GM19099 (cell line): ENCODE data around the gene EIF4E1B.

Source experiments
- POLR2A ChIP-seq: IDR thresholded peaks from 3 replicates; pipeline ENCODE4 v1.6.1; 2011; ENCODE audit warnings: low read depth; ENCODE audit not compliant: insufficient read length; ENCODE audit errors: extremely low read depth

EIF4E1B gene

DNA sequence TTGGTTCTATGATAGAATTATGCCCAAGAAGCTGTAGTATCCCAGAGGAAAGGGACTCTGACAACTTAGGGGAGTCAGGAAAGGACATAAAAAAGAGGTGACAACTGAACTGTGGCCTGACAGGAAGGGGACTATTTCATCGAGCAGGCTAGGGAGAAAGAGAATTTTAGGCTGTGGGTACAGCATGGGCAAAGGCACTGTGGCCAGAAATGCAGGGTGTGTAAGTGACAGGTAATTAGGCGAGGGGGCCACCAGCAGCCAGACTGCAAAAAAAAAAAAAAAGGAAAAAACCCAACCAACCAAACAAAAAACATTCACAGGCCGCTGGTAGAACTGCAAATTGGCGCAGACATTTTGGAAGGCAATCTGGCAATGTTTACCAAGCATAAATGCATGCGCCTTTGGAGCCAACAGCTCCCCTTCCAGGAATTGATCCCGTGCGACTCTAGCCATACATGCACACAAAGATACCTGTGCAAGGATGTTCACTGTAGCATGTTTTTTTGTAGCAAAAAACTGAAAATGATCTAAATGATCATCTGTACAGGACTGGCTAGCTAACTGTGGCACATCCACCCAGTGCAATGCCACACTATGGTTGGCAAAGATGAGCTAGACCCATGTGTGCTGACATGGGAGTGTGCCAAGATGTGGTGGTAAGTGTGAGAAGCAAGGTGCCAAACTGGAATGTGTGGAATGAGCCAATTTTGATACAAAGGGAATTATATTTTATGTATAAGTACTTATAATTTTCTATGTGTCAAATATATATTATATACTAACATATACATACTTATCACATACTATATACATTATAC is 1.1 kb downstream of the EIF4E1B start:
- TF ChIP-seq POLR2A: no peak

DNA sequence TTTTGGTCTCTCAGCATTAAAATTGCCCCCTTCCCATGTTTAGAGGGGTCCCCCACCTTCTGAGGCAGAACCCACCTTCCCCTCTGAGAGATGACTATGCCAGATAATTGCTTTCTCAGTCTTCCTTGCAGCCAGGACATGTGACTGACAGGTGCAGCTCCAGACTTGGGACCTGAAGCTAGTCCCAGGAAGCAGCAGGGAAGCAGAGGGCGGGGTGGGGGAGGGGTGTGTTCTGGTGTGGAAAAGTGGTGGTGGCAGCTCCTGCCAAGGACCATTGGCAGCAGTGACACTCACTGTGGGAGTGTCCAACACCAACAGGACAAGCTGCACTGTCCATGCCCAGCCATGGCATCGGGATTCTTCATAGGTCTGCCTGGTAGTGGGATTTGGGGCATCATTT is 2.3 kb downstream of the EIF4E1B start:
- TF ChIP-seq POLR2A: no peak

DNA sequence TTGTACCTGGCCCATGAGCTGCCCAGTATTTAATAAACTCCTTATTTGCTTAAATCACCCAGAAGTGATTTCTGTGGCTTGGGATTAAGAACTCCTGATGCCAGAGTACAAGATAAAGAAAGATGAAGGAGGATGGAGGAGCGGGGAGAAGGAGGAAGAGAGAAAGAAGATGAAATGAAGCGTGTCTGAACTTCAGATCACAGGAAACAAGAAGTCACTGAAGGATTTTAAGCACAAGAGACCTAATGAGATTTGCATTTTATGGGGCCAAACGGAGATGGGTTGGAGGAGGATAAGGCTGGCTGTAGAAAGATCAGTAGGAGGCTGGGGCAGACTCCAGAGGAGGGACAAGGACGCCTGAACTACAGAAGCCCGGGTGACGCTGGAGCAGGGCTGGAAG is 3.1 kb downstream of the EIF4E1B start:
- no peak for TF ChIP-seq POLR2A

DNA sequence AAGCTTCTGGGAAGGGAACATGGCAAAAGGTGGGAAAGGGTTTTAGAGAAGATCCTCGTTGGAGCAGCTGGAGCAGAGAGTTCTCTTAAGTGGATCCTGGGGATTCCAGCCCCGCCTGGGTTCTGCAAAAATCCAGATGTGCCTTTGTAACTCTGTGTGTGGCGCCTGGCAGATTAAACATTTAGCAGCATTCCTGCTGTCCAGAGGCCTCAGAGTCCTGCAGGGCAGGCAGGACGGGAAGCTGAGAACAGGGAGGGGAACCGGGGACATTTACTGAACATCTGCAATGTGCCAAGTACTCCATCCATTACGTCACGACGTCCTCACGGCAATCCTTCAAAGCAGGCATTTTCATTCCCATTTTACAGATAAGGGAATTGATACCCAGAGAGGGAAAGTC is 6.0 kb downstream of the EIF4E1B start:
- TF ChIP-seq POLR2A: no peak

DNA sequence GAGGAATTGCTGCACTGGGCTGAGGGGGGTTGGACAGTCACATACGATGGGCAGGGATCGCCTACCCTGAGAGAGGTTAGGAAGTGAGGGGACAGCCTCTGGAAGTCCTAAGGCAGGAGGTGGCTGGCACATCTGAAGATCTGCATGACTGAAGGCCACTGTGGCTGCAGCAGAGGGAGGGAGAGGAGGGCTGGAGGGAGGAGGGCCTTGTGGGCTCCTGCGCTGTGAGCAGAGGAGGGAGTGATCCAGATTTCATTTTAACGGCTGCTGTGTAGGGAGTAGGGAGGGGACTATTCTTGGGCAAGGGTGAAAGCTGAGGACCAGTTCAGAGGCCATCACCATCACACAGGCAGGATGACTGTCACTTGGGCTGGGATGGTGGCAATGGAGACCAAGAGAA is 7.1 kb downstream of the EIF4E1B start:
- no peak for TF ChIP-seq POLR2A

DNA sequence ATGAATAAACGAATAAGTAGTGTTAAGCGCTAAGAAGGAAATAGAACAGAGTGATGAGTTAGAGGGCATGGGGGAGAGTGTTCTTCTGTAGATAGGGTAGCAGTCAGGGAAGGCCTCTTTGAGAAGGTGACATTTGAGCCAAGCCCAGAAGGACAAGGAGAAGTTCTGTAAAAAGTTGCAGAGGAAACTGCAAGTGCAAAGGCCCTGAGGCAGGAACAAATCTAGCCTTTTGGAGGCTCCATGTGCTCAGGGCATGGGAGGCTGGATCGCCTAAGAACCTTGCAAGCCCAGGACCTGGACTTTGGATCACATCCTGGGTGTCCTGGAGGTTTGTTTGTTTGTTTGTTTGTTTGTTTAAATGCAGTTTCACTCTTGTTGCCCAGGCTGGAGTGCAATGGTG is 8.0 kb downstream of the EIF4E1B start:
- no peak for TF ChIP-seq POLR2A

DNA sequence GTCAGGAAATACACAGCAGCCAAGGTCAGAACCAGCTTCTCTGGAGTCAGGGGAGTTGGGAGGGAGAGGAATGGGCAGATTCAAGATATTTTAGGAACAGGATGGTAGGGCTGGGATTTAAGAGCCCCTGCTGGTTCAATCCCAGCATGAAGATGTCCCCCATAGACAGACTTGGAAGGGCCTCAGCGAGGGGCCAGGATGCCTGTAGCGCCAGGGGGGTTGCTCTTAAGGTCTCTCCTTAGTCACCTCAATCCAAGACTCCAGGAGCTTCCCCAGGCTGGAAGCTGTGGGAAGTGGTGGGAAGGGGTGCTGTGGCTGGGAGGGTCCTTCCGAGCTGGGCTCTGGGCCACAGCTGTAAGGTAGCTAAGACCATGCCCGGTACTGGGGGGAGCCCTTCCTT is 8.7 kb downstream of the EIF4E1B start:
- TF ChIP-seq POLR2A: no peak

DNA sequence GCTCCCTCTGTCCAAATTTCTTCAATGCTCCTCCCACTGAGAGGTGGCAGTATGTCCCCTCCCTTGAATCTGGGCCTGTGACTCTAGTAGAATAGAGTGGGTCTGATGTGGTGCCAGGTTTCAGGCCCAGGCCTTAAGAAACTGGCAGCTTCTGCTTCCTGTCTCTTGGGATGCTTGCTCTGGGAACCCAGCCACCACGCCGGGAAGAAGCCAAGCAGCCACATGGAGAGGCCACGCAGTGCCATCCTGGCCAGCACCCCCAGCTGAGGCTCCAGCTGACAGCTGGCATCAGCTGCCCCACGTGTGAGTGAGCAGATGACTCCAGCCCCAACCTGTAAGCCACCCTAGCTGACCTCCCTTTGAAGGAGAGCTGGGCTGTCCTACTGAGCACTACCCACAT is 9.5 kb downstream of the EIF4E1B start:
- no peak for TF ChIP-seq POLR2A

DNA sequence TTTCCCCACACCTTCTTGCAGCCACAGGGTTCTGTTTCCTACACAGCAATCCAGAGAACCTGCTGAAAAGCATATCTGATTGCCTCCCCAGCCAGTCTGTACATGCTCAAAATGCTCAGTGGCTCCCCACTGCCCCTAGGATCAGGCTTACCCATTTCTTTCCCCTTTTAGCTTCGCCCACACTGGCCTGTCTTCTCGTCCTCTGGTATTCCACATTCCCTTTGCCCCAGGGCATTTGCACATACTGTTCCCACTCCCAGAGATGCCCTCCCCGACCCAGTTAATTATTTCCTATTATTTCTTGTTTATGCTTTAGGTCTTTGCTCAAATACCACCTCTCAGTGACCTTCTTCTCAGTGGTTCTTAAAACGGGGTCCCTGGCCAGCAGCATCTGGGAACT is 10.1 kb downstream of the EIF4E1B start:
- no peak for TF ChIP-seq POLR2A

DNA sequence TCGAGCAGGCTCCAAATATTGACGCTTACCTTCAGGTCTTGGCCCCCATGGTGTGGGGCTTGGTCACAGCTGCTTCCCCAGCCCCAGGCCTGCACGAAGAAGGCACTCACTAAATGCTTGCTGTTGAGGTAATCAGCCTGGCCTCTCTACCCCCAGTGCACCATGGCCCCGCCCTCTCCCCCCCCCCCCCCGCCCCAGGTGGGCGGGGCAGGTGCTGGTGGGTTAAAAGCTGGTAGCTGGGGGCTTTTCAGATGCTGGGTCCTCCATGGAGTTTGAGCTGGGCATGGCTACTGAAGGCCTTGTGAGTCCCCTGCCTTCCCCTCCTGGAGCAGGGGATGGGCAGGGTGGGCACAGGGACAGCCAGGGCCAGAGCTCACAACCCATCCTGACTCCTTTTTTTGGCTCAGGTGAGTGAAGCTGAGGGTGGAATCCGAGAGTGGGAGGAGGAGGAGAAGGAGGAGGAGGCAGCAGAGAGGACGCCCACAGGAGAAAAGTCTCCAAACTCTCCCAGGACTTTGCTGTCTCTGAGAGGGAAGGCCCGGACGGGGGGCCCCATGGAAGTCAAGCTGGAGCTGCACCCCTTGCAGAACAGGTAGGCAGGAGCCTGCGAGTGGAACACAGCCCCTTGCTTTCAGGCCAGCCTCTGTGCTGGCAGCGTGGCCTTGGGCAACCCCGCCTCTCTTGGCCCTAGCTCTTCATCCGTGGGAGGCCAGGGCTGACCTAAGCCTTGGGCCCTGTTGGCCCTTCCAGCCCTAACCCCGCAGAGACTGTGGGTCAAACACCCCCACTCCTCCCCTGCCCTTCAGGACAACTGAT is 12.4 kb downstream of the EIF4E1B start:
- TF ChIP-seq POLR2A: no peak

DNA sequence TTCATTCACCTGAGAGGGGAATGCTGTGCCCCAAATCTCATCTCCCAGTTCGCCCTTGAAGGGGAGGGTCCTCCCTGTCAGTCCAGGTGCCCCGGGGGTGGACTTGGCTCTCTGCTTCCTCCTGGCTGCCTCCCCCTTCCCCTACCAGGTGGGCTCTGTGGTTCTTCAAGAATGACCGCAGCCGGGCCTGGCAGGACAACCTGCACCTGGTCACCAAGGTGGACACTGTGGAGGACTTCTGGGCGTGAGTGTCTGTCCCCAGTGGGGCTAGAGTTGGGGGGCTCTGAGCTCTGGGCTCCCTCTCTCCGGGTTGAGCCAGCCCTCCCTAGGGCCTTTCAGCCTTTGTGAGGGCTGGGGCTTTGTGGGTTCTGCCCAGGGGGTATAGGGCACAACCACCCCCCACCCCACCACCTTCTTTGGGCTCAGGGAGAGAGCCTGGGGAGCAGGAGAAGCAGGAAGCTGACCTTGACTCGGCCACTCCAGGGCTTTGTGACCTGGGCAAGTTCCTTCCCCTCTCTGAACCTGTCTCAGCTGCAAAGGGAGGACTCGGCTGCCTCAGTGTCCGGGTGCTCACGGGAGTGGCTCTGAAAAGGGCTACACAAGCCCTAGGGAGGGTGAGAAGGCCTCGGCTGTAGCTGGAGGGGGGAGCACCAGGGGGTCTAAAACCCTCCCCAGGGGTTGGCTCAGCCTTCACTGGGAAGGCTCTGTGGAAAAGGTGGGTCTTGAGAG is 13.2 kb downstream of the EIF4E1B start:
- TF ChIP-seq POLR2A: no peak

DNA sequence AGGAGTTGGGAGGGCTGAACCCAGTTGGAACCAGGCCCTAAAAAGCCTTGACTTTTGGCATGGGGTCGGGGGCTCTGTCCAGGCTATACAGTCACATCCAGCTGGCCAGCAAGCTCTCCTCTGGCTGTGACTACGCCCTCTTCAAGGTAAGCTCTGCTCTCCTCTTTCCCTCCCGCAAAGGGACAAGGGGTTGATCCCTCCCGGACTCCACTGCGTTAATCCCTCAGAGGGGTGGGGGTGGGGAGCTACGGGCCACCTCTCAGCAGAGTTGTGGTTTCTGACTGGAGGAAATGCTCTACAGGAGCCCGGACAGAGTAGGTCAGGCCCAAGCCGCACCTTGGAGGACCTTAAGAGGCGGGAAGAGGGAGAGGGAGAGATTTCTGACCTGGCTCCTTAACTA is 13.8 kb downstream of the EIF4E1B start:
- TF ChIP-seq POLR2A: no peak

DNA sequence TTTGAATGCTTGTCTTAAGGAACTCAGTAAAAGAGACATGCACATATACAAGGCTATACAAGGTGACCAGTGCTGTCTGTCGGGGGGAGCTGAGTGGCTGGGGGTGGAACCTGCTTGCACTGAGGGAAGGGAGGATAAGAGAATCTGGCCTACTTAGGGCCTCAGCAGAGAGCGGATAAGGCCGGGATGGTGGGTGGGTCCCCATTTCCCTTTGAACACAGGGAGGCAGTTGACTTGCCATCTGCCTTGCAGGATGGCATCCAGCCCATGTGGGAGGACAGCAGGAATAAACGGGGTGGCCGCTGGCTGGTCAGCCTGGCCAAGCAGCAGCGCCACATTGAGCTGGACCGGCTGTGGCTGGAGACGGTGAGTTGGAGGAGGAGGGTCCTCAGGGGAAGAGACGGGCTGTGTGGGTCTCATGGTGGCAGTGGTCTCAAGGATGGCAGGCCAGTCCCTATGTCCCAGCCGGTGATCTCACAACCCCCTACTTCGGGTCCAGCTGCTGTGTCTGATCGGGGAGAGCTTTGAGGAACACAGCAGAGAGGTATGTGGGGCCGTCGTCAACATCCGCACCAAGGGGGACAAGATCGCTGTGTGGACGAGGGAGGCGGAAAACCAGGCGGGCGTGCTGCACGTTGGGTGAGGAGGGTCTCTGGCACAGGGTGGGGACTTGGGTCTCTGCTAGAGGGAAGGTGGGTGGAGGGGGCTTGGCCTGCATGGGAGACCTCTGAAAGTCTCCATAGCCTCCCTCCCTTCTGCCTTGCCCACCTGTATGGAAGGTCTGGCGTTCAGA is 14.6 kb downstream of the EIF4E1B start:
- no peak for TF ChIP-seq POLR2A

DNA sequence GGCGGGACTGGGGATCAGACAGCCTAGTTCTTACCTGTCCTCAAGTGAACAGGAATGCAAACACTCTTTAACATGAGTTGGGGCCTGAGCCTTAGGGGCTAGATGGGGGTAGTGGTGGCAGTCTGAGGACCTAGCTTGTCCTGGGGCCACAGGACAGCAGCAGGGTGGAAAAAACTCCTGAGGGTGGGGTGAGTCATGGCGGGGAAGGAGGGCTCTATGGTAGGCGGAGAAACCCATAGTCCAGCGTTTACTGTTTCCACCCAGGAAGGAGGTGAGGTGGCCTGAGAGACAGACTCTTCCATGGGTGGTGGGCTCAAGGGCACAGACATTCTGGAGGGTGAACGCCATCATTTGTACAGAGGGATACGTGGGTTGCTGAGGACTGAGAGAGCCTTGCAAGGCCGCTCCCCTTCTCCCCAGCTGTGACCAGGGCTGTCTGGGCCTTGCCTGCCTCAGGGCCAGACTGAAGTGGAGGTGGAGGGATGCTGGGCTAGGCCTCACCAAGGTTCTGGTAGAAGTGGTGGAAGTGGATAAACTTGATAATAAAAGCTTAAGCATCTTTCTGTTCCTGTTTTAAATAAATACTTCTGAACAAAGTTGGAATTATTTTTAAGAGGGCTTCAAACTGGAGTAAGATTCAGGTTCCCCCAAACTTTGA is 15.7 kb downstream of the EIF4E1B start:
- no peak for TF ChIP-seq POLR2A
